Glutamatergic neuron (in vitro differentiated cells): Measurements from ENCODE around the gene CSGALNACT2. TPM values are rescaled to one million over a fixed set of nuclear protein-coding genes. Genes with fewer than 3 reads are reported as not detected.

ENCODE experiments used
- DNase-seq: peaks from one replicate; pipeline ENCODE4 v3.0.0; 2022
- H3K27ac Mint-ChIP-seq: one replicate; pipeline ENCODE4 v1.8.0; 2020; ENCODE audit warnings: mild to moderate bottlenecking, mixed read lengths, inconsistent platforms; ENCODE audit not compliant: unreplicated experiment
- H3K27me3 Mint-ChIP-seq: one replicate; pipeline ENCODE4 v1.8.0; 2020; ENCODE audit warnings: mild to moderate bottlenecking, moderate library complexity, mixed read lengths, inconsistent platforms; ENCODE audit not compliant: unreplicated experiment
- H3K36me3 Mint-ChIP-seq: one replicate; pipeline ENCODE4 v1.8.0; 2020; ENCODE audit warnings: mild to moderate bottlenecking, mixed read lengths, inconsistent platforms; ENCODE audit not compliant: unreplicated experiment
- H3K4me1 Mint-ChIP-seq: one replicate; pipeline ENCODE4 v1.8.0; 2020; ENCODE audit warnings: mild to moderate bottlenecking, low read depth, mixed read lengths, inconsistent platforms; ENCODE audit not compliant: unreplicated experiment
- H3K4me3 Mint-ChIP-seq: one replicate; pipeline ENCODE4 v1.8.0; 2020; ENCODE audit warnings: mild to moderate bottlenecking, mixed read lengths, inconsistent platforms; ENCODE audit not compliant: unreplicated experiment
- H3K9me3 Mint-ChIP-seq: one replicate; pipeline ENCODE4 v1.8.0; 2020; ENCODE audit warnings: mild to moderate bottlenecking, moderate library complexity, mixed read lengths, inconsistent platforms; ENCODE audit not compliant: unreplicated experiment
- CTCF ChIP-seq: fragments of 200-600 bp; sonication (generic); IDR thresholded peaks from one replicate; pipeline ENCODE4 v1.5.0; 2021; ENCODE audit not compliant: partially characterized antibody, unreplicated experiment
- total RNA-seq: library from RNA; stranded (reverse); fragmentation: NEBNext Ultra II Directional; extraction: Animal tissue kit (Norgen Biotek cat#: 25700); gene quantifications from one replicate; pipeline ENCODE4 v1.2.1, GENCODE V29; 2021; ENCODE audit not compliant: unreplicated experiment

The CSGALNACT2 gene
- total RNA-seq, 1 donor from 2014 or later, result 28.3 TPM

GRCh38 chr10:43160046-43160920 lies 22.0 kb downstream of the CSGALNACT2 start:
- TF ChIP-seq CTCF, result no peak
- Mint-ChIP-seq H3K27ac (no peak overlapping the region), H3K36me3 (no peaks in the 10 kb centered on the region), H3K4me1 (peaks cover 4% of the 10 kb centered on the region), H3K4me3 (no peak overlapping the region), H3K9me3 (no peaks in the 10 kb centered on the region), H3K27me3 (peaks cover 3% of the 10 kb centered on the region)
- no peak for DNase-seq

GRCh38 chr10:43160921-43161255 lies 22.6 kb downstream of the CSGALNACT2 start:
- Mint-ChIP-seq H3K4me3 (no peak overlapping the region), H3K4me1 (peaks cover 4% of the 10 kb centered on the region), H3K9me3 (no peaks in the 10 kb centered on the region), H3K27ac (no peak overlapping the region), H3K36me3 (no peaks in the 10 kb centered on the region), H3K27me3 (peaks cover 3% of the 10 kb centered on the region)
- no peak for TF ChIP-seq CTCF
- DNase-seq, result no peak

- no peak for TF ChIP-seq CTCF
- H3K4me1 Mint-ChIP-seq, result peaks cover 4% of the 10 kb centered on the region
- H3K27me3 Mint-ChIP-seq, result peaks cover 3% of the 10 kb centered on the region
- no peak overlapping the region for H3K27ac Mint-ChIP-seq
- H3K9me3 Mint-ChIP-seq, result no peaks in the 10 kb centered on the region
- H3K36me3 Mint-ChIP-seq, result no peaks in the 10 kb centered on the region
- DNase-seq, result no peak
- no peak overlapping the region for H3K4me3 Mint-ChIP-seq
These were observed 24.4 kb downstream of the CSGALNACT2 start for GRCh38 chr10:43162604-43163003.

- Mint-ChIP-seq H3K4me3 (no peak overlapping the region), H3K36me3 (no peaks in the 10 kb centered on the region), H3K9me3 (no peaks in the 10 kb centered on the region), H3K4me1 (peaks cover 8% of the 10 kb centered on the region), H3K27me3 (peaks cover 3% of the 10 kb centered on the region), H3K27ac (no peak overlapping the region)
- TF ChIP-seq CTCF, result no peak
- no peak for DNase-seq
These were observed 28.1 kb downstream of the CSGALNACT2 start for GRCh38 chr10:43166207-43166879.
